GM21381 (cell line): ENCODE measurements around the gene NSUN2.

Experiments used
- ATAC-seq: cut with Tn5 transposase; IDR thresholded peaks from one replicate; pipeline ENCODE4 v1.9.1; 2021; ENCODE audit warnings: mild to moderate bottlenecking, moderate library complexity; ENCODE audit not compliant: unreplicated experiment

Gene NSUN2

GRCh38 chr5:6606884-6607558 is 25.8 kb downstream of the NSUN2 start:
- no peak for ATAC-seq

GRCh38 chr5:6604946-6605345 is 27.9 kb downstream of the NSUN2 start:
- no peak for ATAC-seq

- ATAC-seq, result no peak
Measured at GRCh38 chr5:6604341-6604740, 28.5 kb downstream of the NSUN2 start.

- ATAC-seq, result no peak
Measured at GRCh38 chr5:6603643-6604042, 29.2 kb downstream of the NSUN2 start.

GRCh38 chr5:6602441-6602840 is 30.4 kb downstream of the NSUN2 start:
- no peak for ATAC-seq

GRCh38 chr5:6601816-6602215 is 31.0 kb downstream of the NSUN2 start:
- no peak for ATAC-seq

GRCh38 chr5:6601271-6601670 is 31.6 kb downstream of the NSUN2 start:
- ATAC-seq, result no peak

GRCh38 chr5:6599739-6600138 is 33.1 kb downstream of the NSUN2 start:
- no peak for ATAC-seq

- no peak for ATAC-seq
Measured at GRCh38 chr5:6598351-6598900, 34.4 kb downstream of the NSUN2 start.

GRCh38 chr5:6597557-6597956 is 35.3 kb downstream of the NSUN2 start:
- ATAC-seq, result no peak

GRCh38 chr5:6596388-6596787 is 36.5 kb downstream of the NSUN2 start:
- ATAC-seq, result no peak

- ATAC-seq, result no peak
Measured at GRCh38 chr5:6595405-6595804, 37.4 kb downstream of the NSUN2 start.

GRCh38 chr5:6594066-6594465 is 38.8 kb downstream of the NSUN2 start:
- ATAC-seq, result no peak

- no peak for ATAC-seq
Measured at GRCh38 chr5:6593148-6594016, 39.5 kb downstream of the NSUN2 start.

GRCh38 chr5:6592601-6593000 is 40.2 kb downstream of the NSUN2 start:
- ATAC-seq, result no peak

GRCh38 chr5:6591671-6592288 is 41.1 kb downstream of the NSUN2 start:
- ATAC-seq, result no peak

GRCh38 chr5:6590581-6590980 is 42.3 kb downstream of the NSUN2 start:
- no peak for ATAC-seq

- ATAC-seq, result no peak
Measured at GRCh38 chr5:6587171-6587570, 45.7 kb downstream of the NSUN2 start.

- ATAC-seq, result no peak
Measured at GRCh38 chr5:6586647-6587042, 46.2 kb downstream of the NSUN2 start.

GRCh38 chr5:6585939-6586646 is 46.8 kb downstream of the NSUN2 start:
- ATAC-seq, result no peak

GRCh38 chr5:6585168-6585567 is 47.7 kb downstream of the NSUN2 start:
- ATAC-seq, result no peak
